HEK293 (cell line): ENCODE results near the gene LRRC26.

ENCODE experiments used
- CTCF ChIA-PET: fragments of 350-600 bp; formaldehyde crosslinking; extraction: SDS; loops from one replicate; lab custom pipeline; 2021; ENCODE audit warnings: antibody characterized with exemption; lab: Yijun Ruan, JAX
- POLR2A ChIA-PET: fragments of 300-600 bp; formaldehyde crosslinking; extraction: SDS; loops from one replicate; lab custom pipeline; 2020; ENCODE audit warnings: antibody characterized with exemption, inconsistent platforms; lab: Yijun Ruan, JAX
- H3K27ac ChIP-seq: fragments of 200-500 bp; sonication (Bioruptor generic); 2 replicates; pipeline ENCODE4 v1.5.1; 2014; ENCODE audit warnings: low read depth, low read length, control low read depth, inconsistent platforms; ENCODE audit errors: extremely low read depth
- H3K36me3 ChIP-seq, 2 experiments: fragments of 200-500 bp in 1 of 2; sonication (Bioruptor generic) in 1 of 2; 1 replicate in 1 of 2; 2 replicates in 1 of 2; pipeline ENCODE4 v1.5.1; 2014 to 2017; ENCODE audit warnings: inconsistent platforms in 2 of 2, low read length in 2 of 2; ENCODE audit not compliant: control insufficient read depth in 2 of 2, insufficient read depth in 1 of 2
- H3K4me1 ChIP-seq: fragments of 200-500 bp; sonication (Bioruptor generic); 2 replicates; pipeline ENCODE4 v1.5.1; 2014; ENCODE audit warnings: mild to moderate bottlenecking, low read length, inconsistent platforms; ENCODE audit not compliant: control insufficient read depth, insufficient read depth
- H3K4me3 ChIP-seq: 2 replicates; pipeline ENCODE4 v1.5.1; 2011; ENCODE audit warnings: low read depth, mild to moderate bottlenecking, control low read depth, low read length, moderate library complexity
- H3K9me3 ChIP-seq: fragments of 200-500 bp; sonication (Bioruptor generic); 2 replicates; pipeline ENCODE4 v1.5.1; 2014; ENCODE audit warnings: low read depth, low read length, inconsistent platforms; ENCODE audit not compliant: control insufficient read depth, insufficient read depth
- BCL11B ChIP-seq: fragments of 450-650 bp; formaldehyde crosslinking; IDR thresholded peaks from 2 replicates; pipeline ENCODE4 v1.5.1; 2016; ENCODE audit warnings: low read depth, missing biosample characterization, missing genetic modification characterization
- FEZF1 ChIP-seq: fragments of 450-650 bp; formaldehyde crosslinking; IDR thresholded peaks from 2 replicates; pipeline ENCODE4 v1.5.1; 2016; ENCODE audit warnings: missing biosample characterization, missing genetic modification characterization
- GLIS1 ChIP-seq: fragments of 450-650 bp; formaldehyde crosslinking; IDR thresholded peaks from 2 replicates; pipeline ENCODE4 v1.5.1; 2016; ENCODE audit warnings: missing biosample characterization, missing genetic modification characterization
- MEIS1 ChIP-seq: sonication (generic); formaldehyde crosslinking; IDR thresholded peaks from 2 replicates; pipeline ENCODE4 v1.8.1; 2022; ENCODE audit warnings: missing genetic modification reagents, mild to moderate bottlenecking, borderline replicate concordance
- SP2 ChIP-seq: fragments of 450-650 bp; formaldehyde crosslinking; IDR thresholded peaks from 2 replicates; pipeline ENCODE4 v1.5.1; 2016; ENCODE audit warnings: missing biosample characterization, missing genetic modification characterization
- ZBTB48 ChIP-seq: fragments of 450-650 bp; formaldehyde crosslinking; IDR thresholded peaks from 2 replicates; pipeline ENCODE4 v1.5.1; 2016; ENCODE audit warnings: missing biosample characterization, missing genetic modification characterization
- ZBTB7A ChIP-seq: fragments of 450-650 bp; formaldehyde crosslinking; IDR thresholded peaks from 2 replicates; pipeline ENCODE4 v1.5.1; 2016; ENCODE audit warnings: low read depth, missing biosample characterization, missing genetic modification characterization
- ZFHX2 ChIP-seq: fragments of 450-650 bp; formaldehyde crosslinking; conservative IDR thresholded peaks from 2 replicates; pipeline ENCODE4 v1.5.1; 2016; ENCODE audit warnings: missing biosample characterization, missing genetic modification characterization
- ZFP41 ChIP-seq: fragments of 450-650 bp; formaldehyde crosslinking; IDR thresholded peaks from 2 replicates; pipeline ENCODE4 v1.5.1; 2016; ENCODE audit warnings: missing biosample characterization, missing genetic modification characterization, borderline replicate concordance
- ZIC2 ChIP-seq: fragments of 450-650 bp; formaldehyde crosslinking; IDR thresholded peaks from 2 replicates; pipeline ENCODE4 v1.5.1; 2016; ENCODE audit warnings: missing biosample characterization, missing genetic modification characterization
- ZNF133 ChIP-seq: fragments of 450-650 bp; formaldehyde crosslinking; IDR thresholded peaks from 2 replicates; pipeline ENCODE4 v1.5.1; 2016; ENCODE audit warnings: missing biosample characterization, missing genetic modification characterization
- ZNF146 ChIP-seq: fragments of 450-650 bp; formaldehyde crosslinking; IDR thresholded peaks from 2 replicates; pipeline ENCODE4 v1.5.1; 2016; ENCODE audit warnings: missing biosample characterization, missing genetic modification characterization
- ZNF239 ChIP-seq: fragments of 450-650 bp; formaldehyde crosslinking; IDR thresholded peaks from 2 replicates; pipeline ENCODE4 v1.5.1; 2016; ENCODE audit warnings: missing biosample characterization, missing genetic modification characterization
- ZNF449 ChIP-seq: fragments of 450-650 bp; formaldehyde crosslinking; IDR thresholded peaks from 2 replicates; pipeline ENCODE4 v1.5.1; 2017; ENCODE audit warnings: missing biosample characterization, mild to moderate bottlenecking, missing genetic modification characterization, moderate library complexity
- ZNF548 ChIP-seq: fragments of 450-650 bp; formaldehyde crosslinking; IDR thresholded peaks from 2 replicates; pipeline ENCODE4 v1.5.1; 2016; ENCODE audit warnings: missing biosample characterization, missing genetic modification characterization
- ZNF621 ChIP-seq: fragments of 450-650 bp; formaldehyde crosslinking; IDR thresholded peaks from 2 replicates; pipeline ENCODE4 v1.5.1; 2017; ENCODE audit warnings: missing biosample characterization, missing genetic modification characterization
- ZNF677 ChIP-seq: fragments of 450-650 bp; IDR thresholded peaks from 2 replicates; pipeline ENCODE4 v1.5.0; 2018; ENCODE audit warnings: missing biosample characterization, mild to moderate bottlenecking, missing genetic modification characterization, moderate library complexity
- ZNF776 ChIP-seq: fragments of 450-650 bp; formaldehyde crosslinking; IDR thresholded peaks from 2 replicates; pipeline ENCODE4 v1.5.0; 2017; ENCODE audit warnings: missing biosample characterization, missing genetic modification characterization, borderline replicate concordance
- ZNF785 ChIP-seq: fragments of 450-650 bp; formaldehyde crosslinking; IDR thresholded peaks from 2 replicates; pipeline ENCODE4 v1.5.1; 2016; ENCODE audit warnings: missing biosample characterization, missing genetic modification characterization
- ZNF830 ChIP-seq: fragments of 450-650 bp; IDR thresholded peaks from 2 replicates; pipeline ENCODE4 v1.5.0; 2018; ENCODE audit warnings: missing biosample characterization, missing genetic modification characterization, low read depth, mild to moderate bottlenecking, moderate library complexity
- TF ChIP-seq, protein P1 (sequence below): fragments of 450-650 bp; formaldehyde crosslinking; IDR thresholded peaks from 2 replicates; pipeline ENCODE4 v1.5.1; 2016; ENCODE audit warnings: missing biosample characterization, missing genetic modification characterization, borderline replicate concordance
- TF ChIP-seq, protein P2 (sequence below): fragments of 450-650 bp; formaldehyde crosslinking; optimal IDR thresholded peaks from 2 replicates; pipeline ENCODE3; 2016; ENCODE audit warnings: missing biosample characterization, mild to moderate bottlenecking, missing genetic modification characterization

LRRC26 gene

GRCh38 chr9:137194909-137195308 lies 25.1 kb upstream of the LRRC26 start (continued):
- TF ChIP-seq, protein P1, sequence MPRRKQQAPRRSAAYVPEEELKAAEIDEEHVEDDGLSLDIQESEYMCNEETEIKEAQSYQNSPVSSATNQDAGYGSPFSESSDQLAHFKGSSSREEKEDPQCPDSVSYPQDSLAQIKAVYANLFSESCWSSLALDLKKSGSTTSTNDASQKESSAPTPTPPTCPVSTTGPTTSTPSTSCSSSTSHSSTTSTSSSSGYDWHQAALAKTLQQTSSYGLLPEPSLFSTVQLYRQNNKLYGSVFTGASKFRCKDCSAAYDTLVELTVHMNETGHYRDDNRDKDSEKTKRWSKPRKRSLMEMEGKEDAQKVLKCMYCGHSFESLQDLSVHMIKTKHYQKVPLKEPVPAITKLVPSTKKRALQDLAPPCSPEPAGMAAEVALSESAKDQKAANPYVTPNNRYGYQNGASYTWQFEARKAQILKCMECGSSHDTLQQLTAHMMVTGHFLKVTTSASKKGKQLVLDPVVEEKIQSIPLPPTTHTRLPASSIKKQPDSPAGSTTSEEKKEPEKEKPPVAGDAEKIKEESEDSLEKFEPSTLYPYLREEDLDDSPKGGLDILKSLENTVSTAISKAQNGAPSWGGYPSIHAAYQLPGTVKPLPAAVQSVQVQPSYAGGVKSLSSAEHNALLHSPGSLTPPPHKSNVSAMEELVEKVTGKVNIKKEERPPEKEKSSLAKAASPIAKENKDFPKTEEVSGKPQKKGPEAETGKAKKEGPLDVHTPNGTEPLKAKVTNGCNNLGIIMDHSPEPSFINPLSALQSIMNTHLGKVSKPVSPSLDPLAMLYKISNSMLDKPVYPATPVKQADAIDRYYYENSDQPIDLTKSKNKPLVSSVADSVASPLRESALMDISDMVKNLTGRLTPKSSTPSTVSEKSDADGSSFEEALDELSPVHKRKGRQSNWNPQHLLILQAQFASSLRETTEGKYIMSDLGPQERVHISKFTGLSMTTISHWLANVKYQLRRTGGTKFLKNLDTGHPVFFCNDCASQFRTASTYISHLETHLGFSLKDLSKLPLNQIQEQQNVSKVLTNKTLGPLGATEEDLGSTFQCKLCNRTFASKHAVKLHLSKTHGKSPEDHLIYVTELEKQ (tag by site-specific recombination), result no peak
- TF ChIP-seq BCL11B, result peak; percentile 14; the same call in 1 of the 2 replicates
- TF ChIP-seq SP2 (tag by site-specific recombination), result peak; percentile 32; the same call in 1 of the 2 replicates

- peaks cover 8% of the 10 kb centered on the region; the same call in 1 of the 2 replicates for H3K4me1 ChIP-seq
- H3K27ac ChIP-seq, result no peak overlapping the region
- POLR2A ChIA-PET, result interaction anchor here (0.7 to 3.1 kb wide), 7 partner anchors 10 to 65 kb away, joined by 3 to 18 read pairs (median 4); partner anchors contain the start of gene TUBB4B
- TF ChIP-seq ZNF133, result no peak
- peak; percentile 2; the same call in 1 of the 2 replicates for TF ChIP-seq BCL11B
- TF ChIP-seq ZFHX2 (tag by site-specific recombination), result no peak
- TF ChIP-seq ZBTB7A (tag by site-specific recombination), result no peak
- TF ChIP-seq ZNF449 (tag by site-specific recombination), result no peak
- TF ChIP-seq, protein P2, sequence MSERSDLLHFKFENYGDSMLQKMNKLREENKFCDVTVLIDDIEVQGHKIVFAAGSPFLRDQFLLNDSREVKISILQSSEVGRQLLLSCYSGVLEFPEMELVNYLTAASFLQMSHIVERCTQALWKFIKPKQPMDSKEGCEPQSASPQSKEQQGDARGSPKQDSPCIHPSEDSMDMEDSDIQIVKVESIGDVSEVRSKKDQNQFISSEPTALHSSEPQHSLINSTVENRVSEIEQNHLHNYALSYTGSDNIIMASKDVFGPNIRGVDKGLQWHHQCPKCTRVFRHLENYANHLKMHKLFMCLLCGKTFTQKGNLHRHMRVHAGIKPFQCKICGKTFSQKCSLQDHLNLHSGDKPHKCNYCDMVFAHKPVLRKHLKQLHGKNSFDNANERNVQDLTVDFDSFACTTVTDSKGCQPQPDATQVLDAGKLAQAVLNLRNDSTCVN (tag by site-specific recombination), result peak; percentile 17
- no peak for TF ChIP-seq ZNF548
- peak; percentile 33 for TF ChIP-seq GLIS1 (tag by site-specific recombination)
- TF ChIP-seq ZNF146, result no peak
- TF ChIP-seq ZBTB48 (tag by site-specific recombination), result no peak
- TF ChIP-seq ZNF785 (tag by site-specific recombination), result no peak
- no peak for TF ChIP-seq ZNF776 (tag by site-specific recombination)
- TF ChIP-seq MEIS1 (CRISPR knock-in tag), result no peak
- TF ChIP-seq ZFP41 (tag by site-specific recombination), result no peak
- no peak for TF ChIP-seq FEZF1 (tag by site-specific recombination)
- no peak for TF ChIP-seq ZNF239 (tag by site-specific recombination)
- TF ChIP-seq ZNF621 (tag by site-specific recombination), result no peak
- TF ChIP-seq ZNF830, result no peak
- peak; percentile 43 for TF ChIP-seq ZIC2 (tag by site-specific recombination)
- TF ChIP-seq ZNF677 (tag by site-specific recombination), result no peak
- no peak overlapping the region for H3K4me3 ChIP-seq
- peaks cover 0 to 30% of the 10 kb centered on the region in 2 experiments; a peak in 1 of 3 replicates for H3K36me3 ChIP-seq
- no peaks in the 10 kb centered on the region for H3K9me3 ChIP-seq
- CTCF ChIA-PET, result interaction anchor here (0.6 to 1.9 kb wide), 7 partner anchors 12 to 42 kb away, joined by 3 to 10 read pairs (median 3); partner anchors contain the start of gene RNF224
Measured at GRCh38 chr9:137194388-137194787, 24.5 kb upstream of the LRRC26 start.
